HG03558 (cell line): Measurements from ENCODE around the gene RRBP1.

Source experiments
- ATAC-seq: cut with Tn5 transposase; IDR thresholded peaks from one replicate; pipeline ENCODE4 v1.9.1; 2021; ENCODE audit warnings: moderate number of reproducible peaks; ENCODE audit not compliant: unreplicated experiment; ENCODE audit errors: extremely low read depth

Gene RRBP1

GRCh38 chr20:17685168-17685567, 3.1 kb upstream of the RRBP1 start:
- ATAC-seq = no peak

GRCh38 chr20:17684077-17684888, 2.2 kb upstream of the RRBP1 start:
- ATAC-seq = no peak

DNA sequence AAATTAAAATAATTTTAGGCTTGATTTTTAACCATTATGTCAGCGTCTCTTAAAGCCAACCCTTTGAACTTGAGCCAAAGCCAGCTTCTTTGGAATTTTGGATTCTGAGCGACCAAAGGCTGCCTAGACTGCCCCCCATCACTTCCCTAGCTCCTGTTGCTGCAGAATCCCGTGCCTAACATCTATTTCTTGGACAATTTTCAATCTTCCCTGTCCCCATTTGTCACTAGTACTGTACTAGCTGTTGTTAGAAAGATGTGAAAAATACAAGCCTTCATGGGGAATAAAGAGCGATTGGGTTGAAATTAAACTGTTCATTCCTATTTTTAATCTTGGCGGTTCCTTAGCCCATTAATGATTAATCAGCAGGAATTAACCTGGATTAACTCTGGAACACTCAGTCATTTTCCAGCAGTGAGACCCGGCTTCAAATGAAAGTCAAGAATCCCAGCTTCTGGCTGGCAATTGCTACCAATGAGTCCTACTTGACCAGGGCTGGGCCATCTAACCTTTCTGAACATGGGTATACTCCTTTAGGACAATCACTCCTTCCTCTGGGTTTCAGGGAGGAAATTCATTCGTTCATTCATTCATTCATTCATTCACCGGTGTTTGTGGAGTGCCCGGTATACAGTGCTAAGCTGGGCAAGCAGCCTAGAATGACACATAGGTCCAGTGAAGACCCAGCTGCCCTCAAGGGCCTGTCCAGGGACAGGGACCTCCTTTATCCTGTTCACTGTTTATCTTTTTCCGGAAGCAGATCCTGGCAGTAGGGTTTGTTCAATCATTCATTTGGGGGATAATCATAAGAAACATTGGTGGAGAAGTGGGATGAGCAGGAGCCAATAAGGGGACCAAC, 1.4 kb upstream of the RRBP1 start:
- no peak for ATAC-seq

- no peak for ATAC-seq
Measured at GRCh38 chr20:17682889-17683198, 802 bp upstream of the RRBP1 start.

DNA sequence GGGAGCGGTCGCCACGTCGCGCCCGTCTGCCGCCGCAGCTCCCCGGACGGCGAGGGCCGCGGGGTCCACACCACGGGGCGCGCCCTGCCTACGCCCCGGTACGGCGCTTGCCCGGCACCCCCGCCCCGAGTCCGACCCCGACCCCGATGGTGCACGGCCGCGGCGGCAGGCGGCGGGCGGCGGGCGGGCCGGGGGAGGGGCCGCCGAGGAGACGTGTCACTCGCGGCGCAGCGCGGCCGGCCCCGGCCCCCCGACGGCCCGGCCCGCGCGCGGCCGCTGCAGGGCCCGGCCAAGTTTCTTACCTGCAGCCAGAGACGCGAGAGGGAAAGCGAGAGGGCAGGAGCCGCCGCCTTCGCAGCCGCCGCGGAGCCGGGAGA, 328 bp downstream of the RRBP1 start:
- no peak for ATAC-seq

GRCh38 chr20:17680836-17681725, 961 bp downstream of the RRBP1 start:
- ATAC-seq = no peak

GRCh38 chr20:17679941-17680835, 1.9 kb downstream of the RRBP1 start:
- no peak for ATAC-seq

DNA sequence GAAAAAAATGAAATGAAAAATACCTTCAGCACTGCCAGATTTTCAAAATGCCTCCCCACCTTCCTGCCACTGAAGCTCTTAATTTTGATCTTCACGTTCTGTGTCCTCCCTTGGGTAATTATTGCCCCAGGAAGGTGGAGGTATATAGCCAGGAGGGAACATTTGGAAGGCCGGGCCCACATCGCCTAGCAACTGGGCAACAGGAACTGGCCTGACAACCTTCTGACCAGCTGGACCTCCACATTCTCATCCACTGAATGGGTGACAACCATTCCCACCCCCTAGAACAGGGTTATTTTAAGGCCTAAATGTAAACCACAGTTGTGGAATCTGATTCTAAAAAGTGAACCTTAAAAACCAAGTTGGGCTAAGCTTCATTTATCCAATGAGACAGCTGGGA, 3.2 kb downstream of the RRBP1 start:
- ATAC-seq = no peak

DNA sequence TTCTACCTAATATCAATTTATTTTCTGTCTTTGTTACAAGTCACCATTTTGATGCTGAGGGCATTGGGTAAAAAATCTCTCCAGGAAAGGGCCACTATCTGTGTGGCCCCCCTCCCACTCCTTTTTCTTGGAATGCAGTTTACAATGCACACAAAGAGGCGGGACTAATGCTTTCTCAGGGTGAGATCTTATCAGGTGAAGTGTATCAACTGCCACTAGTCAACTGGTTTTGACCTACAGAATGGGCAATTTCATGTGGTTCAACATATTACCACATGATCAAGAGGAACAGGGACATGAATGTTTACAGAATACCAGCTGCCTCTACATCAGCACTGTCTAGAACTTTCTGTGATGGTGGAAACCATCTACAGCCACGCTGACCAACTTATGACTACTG, 3.7 kb downstream of the RRBP1 start:
- no peak for ATAC-seq

GRCh38 chr20:17676942-17677341, 5.1 kb downstream of the RRBP1 start:
- no peak for ATAC-seq

DNA sequence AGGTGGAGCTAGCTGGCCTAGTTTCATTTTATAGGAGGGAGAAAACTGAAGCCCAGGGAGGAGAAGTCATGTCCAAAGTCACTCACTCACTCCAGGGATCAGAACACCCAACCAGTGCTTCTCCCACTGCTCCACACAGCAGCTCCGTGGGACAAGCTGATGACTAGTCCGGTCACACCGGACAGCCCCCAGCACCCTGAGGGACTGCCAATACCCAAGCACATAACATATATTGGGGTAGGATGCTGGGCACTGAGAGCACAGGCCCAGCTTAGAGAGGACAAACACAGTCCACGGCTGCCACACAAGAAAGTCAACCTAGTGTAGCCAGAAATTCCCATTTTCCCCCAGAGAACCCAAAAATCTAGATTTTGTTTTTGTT, 5.7 kb downstream of the RRBP1 start:
- no peak for ATAC-seq

GRCh38 chr20:17675519-17676377, 6.3 kb downstream of the RRBP1 start:
- no peak for ATAC-seq

- ATAC-seq = no peak
Measured at GRCh38 chr20:17674722-17675518, 7.1 kb downstream of the RRBP1 start.

- ATAC-seq = no peak
Measured at GRCh38 chr20:17673084-17673483, 9.0 kb downstream of the RRBP1 start.

DNA sequence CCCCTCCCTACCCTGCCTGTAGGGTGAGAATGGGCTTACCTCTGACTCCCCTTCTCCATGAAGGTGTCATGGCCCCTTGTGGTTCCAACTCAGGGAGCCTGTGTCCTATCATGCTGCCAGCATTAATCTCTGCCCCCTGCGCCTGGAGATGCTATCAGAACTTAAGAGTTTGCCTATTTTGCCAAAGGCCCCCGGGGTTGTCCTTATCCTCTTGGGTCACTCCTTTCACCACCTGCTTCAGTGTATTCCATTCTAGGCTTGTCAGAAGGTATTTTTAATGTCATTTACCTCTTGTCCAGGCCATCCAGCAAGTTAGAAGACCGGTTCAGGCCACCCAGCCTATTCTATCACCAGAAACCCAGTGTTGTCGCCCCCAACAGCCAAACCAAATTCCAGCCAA, 10.5 kb downstream of the RRBP1 start:
- no peak for ATAC-seq

GRCh38 chr20:17671011-17671410, 11.0 kb downstream of the RRBP1 start:
- ATAC-seq = no peak

DNA sequence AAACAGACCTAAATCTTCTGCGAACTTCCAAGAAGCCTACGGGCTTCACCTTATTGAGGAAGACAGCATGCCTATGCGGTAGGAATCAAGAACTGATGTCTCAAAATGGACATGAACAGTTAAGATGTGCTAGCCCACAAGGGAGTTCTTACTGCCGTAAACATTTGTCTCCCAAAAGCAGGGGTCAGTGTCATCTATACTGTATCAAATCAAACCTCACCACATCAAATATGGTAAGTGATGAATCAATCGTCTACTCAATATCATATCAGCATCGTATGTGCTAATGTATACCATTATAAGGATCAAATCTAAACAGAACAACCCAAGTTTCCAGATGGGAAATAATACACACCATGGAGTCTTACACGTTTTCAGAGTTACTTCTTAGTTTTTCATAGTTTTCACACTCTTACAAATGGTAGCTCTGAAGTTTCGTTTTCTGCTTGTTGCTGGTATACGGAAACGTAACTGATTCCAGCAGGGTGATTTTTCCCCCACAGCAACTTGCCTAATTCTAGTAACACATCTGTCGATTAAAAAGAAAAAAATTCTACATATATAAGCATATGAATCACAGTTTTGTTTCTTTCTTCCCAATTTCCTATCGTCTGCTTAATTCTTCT, 12.6 kb downstream of the RRBP1 start:
- ATAC-seq = no peak

- no peak for ATAC-seq
Measured at GRCh38 chr20:17668432-17668831, 13.6 kb downstream of the RRBP1 start.
